NCI-H345 (cell line): Measurements from ENCODE around the gene POLN.
A peak's percentile ranks its signal among the peaks of the same experiment; 100 is the strongest.
"Not testable (repeated sequence)": the region's sequence is repeated elsewhere in the genome, so short reads cannot be mapped to it uniquely, and the experiment has no call there.

ENCODE experiments used
- DNase-seq: peaks from one replicate; lab custom pipeline; 2025; lab: John Stamatoyannopoulos, UW

Gene POLN

DNA sequence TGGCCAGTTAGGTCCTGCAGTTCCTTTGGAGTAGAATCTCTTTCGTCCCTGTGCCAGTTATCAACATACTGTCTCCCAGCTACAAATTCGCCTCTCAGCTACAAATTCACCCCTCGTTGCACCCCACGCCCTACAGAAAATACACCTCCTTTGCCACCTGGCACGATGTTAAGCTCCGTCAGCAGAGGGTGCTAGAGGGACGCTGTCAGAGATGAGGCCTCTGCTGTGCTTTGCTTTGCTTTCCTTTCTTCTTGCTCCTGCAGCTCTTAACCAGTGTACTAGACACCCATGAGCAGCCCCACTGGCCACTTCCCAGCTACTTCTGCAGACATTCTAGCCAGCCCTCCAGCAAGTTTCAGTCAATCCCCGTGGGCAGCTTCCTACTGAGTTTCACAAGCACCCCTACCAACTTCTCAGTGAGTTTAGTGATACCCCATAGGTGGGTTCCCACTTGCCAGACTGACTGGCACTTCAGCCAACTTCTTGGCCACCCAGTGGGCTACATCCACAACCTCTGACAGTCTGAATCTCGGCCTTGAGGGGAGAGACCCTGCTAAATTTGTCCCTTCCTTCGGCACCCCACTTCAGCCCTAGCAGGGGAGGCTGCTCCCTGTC is 21.8 kb downstream of the POLN start:
- DNase-seq: peak; percentile 63

- no peak for DNase-seq
These were observed 22.6 kb downstream of the POLN start for GRCh38 chr4:2219233-2219760.

- DNase-seq: no peak
These were observed 23.5 kb downstream of the POLN start for GRCh38 chr4:2218436-2218835.

DNA sequence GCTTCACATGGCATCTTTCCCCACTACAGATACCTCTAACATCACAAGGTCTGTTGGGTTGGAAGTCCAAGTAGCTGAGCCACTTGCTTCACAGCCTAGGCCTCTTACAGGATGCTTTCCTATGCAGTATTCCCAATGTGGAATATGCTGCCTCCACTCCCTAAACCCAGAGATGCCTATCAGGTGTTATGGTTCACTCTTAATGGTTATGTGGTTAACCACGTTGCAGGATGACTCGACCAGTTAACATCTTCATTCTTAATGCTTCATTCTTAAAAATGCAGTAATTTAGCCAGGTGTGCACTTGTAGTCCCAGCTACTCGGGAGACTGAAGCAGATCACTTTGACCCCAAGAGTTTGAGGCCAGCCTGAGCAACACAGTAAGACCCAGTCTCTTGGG is 24.2 kb downstream of the POLN start:
- no peak for DNase-seq

- DNase-seq: no peak
These were observed 29.1 kb downstream of the POLN start for GRCh38 chr4:2212831-2213230.

- DNase-seq: not testable (repeated sequence)
These were observed 39.1 kb downstream of the POLN start for GRCh38 chr4:2202789-2203188.

DNA sequence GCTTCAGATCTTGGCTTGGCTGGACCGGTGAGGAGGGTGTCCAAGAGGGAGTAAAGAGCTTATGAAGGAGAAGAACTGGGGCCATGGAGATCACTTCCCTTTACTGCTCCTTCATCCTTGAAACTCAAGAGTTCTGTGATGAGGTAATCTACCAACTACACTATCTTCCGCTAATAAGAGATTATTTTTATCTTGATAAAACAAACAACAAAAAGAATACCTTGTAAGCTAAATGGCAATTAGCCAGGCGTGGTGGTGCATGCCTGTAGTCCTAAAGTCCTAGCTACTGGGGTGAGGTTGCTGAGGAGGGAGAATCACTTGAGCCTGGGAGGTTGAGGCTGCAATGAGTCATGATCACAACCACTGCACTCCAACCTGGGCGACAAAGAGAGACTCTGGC is 47.4 kb downstream of the POLN start:
- DNase-seq: no peak

DNA sequence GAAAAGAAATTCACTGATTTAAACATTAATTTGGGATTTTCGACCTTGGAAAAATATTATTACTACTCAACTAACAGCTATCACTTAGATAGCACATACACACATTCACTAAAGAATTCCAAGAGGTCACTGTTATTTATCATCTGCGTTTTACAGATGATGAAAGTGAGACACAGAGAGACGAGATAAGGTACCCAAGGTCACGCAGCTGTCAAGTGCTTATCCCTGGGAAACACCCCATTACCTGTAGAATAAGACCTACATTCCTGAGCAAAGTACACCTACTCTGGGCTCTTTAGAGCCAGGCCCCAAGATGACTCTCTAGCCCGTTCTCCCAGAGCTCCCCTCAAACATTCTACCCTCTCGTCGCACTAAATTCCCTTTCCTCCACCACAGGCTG is 48.6 kb downstream of the POLN start:
- no peak for DNase-seq

- DNase-seq: no peak
These were observed 55.1 kb downstream of the POLN start for GRCh38 chr4:2186865-2187172.

GRCh38 chr4:2186133-2186864 is 55.6 kb downstream of the POLN start:
- DNase-seq: peak; percentile 36

DNA sequence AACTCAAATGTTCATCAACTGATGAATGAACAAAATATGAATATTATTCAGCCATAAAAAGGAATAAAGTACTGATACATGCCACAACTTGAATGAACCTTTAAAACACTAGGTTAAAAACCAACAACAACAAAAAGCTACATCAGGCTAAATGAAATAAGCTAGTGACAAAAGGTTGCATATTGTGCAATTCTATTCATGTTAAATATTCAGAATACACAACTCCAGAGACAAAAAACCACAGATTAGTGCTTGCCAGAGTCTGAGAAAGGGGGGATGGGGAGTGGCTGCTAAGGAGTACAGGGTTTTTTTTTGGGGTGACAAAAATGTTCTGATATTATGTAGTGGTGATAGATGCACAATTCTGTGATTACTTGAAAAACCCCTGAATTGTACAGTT is 58.5 kb downstream of the POLN start:
- DNase-seq: no peak

DNA sequence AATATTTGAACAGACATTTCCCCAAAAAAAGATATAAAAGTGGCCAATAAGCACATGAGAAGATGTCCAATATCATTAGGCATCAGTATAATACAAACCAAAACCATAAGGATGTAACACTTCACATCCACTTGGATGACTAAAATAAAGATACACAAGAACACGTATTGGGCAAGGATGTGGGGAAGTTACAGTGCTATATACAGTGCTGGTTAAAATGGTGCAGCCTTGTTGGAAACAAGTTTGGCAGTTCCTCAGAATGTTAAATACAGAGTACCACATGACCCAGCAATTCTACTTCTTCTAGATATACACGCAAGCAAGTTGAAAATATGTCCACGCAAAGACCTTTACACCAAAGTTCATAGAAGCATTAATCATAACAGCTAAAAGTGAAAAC is 58.9 kb downstream of the POLN start:
- no peak for DNase-seq

GRCh38 chr4:2180410-2180809 is 61.5 kb downstream of the POLN start:
- no peak for DNase-seq

GRCh38 chr4:2179717-2180116 is 62.2 kb downstream of the POLN start:
- no peak for DNase-seq

DNA sequence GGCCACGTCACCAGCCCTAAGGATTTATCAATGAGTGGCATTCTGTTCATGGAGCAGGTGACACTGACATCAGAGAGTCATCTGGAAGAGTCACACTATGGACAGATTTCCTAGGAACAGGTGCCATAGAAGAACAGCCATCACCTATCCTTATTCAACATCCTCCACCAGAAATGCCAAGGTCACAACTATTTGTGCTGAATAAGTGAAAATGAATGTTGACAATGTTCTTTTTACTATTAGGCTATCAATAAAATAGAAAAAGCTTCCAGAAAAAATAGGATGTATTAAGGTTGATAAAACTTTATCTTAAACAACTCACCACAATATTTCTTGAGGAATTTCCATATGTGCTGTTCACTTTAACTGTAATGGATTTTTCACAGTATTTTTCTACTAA is 62.9 kb downstream of the POLN start:
- no peak for DNase-seq

DNA sequence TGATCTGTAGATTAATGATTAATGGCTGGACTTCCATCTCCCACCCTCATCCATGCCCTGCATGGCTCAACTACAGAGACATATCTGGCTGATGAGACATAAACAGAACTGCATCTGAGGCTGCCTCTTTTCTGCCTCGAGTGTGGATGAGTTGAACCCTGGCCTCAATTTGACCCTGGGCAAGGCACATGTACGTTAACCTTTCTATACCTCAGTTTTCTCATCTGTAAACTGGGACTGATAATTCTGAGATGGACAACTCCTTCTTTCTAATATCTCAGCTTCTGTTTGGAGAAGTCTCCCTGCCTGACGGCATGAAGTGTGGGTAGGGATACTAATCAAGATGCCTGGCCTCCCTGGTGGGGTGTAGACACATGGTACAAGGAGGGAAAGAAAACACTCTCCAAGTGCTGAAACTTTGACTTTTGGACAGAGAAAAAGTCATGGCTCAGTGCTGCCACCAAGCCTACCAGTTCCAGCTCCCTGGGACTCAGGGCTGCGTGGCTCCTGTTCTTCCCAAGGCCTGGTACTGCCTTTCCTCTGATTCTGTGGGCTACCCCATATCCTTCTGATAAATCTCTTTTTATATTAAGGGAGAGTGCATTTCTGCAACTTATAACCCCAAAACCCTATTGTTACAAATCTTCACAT is 64.4 kb downstream of the POLN start:
- no peak for DNase-seq

- no peak for DNase-seq
These were observed 65.8 kb downstream of the POLN start for GRCh38 chr4:2175990-2176698.

DNA sequence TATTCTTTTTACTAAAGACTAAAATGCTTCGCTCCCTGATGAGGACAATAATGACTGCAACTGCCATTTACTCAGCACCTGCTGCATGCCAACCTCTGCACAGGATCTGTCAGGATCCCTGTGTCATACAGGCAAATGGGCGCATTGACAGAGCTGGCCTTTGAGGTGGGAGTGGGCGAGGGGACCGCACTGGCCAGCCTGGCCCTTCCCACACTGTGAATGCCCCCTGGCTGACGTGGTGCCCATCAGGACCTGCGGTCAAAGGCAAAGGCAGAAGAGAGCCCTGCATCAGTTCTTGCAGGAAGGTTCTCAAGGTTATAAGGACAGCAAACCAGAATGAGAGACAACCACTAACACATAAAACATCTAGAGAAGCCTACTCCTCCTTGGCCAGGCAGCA is 67.9 kb downstream of the POLN start:
- DNase-seq: no peak

- DNase-seq: no peak
These were observed 69.2 kb downstream of the POLN start for GRCh38 chr4:2172627-2173231.

DNA sequence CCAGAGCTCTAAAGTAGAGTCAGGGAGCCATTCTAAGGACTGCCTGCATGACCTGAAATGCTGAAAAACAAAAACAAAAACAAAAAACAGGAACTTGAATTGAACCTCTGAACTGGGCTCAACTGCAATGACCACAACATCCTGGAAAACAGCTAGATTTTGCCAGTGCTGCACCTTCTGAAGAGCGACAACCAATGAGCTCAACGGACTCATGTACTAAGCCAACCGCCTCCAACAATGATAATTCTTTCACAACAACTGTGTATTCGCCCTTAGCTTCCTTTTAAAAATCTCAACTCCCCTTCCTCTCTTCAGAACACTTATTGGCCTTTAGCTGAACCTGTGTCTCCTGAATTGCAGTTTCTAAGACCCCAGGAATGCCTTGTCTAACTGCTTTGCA is 69.8 kb downstream of the POLN start:
- no peak for DNase-seq

DNA sequence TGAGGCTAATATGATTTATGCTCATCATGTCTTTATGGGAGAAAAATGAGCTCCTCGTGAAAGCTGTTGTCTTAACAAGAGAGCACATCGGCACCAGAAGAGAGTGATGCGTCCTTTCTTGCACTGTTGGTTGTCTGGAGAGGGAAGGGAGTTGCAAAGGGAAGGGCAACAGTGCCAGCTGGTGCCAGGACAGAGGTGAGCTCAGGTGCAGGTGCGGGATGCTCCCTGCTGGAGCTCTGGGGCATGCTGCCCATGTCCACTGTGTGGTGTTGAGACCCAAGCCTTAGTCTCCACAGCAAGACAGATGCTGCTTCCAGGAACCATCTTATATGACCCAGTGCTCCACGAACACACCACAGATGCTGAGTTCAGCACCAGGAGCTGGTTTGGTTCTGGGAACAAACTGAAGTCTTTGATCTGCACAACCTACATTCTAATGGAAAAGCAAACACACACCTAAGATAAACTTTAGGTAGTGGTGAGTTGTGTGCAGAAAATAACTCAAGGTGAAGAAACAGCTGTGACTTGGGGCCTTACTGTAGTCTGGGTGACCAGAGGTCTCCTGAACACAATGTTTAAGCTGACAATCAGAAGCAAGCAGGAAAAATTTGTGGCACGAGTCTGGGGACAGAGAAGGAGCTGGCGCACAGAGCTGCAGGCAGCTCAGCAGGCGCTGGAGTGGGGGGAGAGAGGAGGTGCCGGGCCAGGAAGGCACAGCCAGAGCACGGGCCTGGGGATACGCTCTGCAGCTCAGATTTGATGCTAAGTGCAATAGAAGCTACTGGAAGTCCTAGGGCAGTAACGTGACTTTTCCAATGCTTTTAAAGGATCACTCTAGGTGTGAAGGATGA is 73.2 kb downstream of the POLN start:
- peak; percentile 22 for DNase-seq
